NCI-H774 (cell line): Measurements from ENCODE around the gene GNB5.
"Not testable (repeated sequence)": the region's sequence is repeated elsewhere in the genome, so short reads cannot be mapped to it uniquely, and the experiment has no call there.

Experiments
- DNase-seq: peaks from one replicate; lab custom pipeline; 2025; lab: John Stamatoyannopoulos, UW

Gene GNB5

DNA sequence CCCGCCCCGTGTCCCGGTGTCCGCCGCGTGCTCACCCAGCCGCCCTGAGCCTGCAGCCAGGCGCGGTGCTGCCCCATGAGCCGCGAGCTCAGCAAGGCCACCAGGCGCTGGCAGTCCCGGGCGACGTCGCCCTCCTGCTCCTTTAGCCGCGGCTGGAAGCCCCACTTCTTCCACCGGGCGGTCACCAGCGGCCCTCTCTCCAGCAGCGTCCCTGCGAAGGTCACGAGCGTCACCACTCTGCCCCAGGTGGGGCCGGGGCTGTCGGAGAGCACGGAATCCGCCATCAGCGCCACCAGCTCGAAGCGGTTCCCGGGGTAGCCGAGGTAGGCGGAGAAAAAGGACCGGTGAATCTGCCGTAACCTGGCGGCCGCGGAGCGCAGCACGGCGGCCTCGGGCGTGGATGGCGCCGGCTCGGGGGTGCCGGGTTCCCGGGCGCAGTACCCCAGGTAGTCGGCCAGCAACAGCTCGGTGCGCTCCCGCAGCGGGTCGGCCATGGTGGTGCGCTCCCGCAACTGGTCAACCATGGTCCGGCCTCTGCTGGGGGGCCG lies 78.9 kb downstream of the GNB5 start:
- no peak for DNase-seq

DNA sequence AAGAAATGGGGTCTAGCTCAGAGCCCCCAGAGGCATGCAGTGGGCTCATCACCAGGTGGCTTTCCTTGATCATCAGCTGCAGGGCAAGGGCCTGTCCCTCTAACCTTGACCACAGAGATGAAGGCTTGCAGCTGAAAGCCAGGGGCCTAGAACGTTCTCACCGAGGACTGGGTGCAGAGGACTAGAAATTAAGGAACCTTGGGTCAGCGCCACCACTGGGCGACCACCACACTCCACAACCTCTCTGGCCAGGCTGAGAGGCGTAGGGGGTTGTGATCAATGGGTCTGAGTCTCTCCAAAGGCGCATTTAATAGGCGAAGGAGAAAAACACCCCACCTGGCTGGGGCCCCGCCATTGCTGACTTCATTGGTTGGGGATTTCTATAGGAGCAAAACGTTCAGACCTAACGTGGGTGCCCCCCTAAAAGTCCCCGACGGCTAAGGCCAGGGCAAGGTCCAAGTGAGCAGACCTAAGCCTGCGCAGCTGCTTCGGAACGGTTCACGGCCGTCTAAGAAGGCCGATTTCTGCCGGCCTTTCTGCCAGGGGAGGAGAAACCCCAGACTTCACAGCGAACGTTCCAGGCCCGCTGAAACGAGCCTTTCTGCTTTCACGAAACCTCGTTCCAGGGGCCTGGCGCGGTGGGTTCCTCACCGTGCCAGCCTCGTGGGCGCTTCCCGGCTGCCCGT lies 79.5 kb downstream of the GNB5 start:
- no peak for DNase-seq

GRCh38 chr15:52109559-52110451 lies 81.4 kb downstream of the GNB5 start:
- no peak for DNase-seq

DNA sequence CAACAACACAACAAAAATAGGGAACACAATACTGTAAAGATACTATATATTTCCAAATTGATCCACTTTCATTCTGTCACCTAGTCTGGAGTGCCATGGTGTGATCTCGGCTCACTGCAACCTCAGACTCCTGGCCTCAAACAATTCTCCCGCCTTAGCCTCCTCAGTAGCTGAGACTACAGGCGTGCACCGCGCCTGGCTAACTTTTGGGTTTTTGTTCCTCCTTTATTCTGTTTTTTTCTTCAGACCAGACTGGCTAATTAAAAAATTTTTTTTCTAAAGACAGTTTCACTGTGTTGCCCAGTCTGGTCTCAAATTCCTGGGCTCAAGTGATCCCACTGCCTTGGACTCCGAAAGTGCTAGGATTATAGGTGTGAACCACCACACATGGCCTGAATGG lies 84.0 kb downstream of the GNB5 start:
- DNase-seq: no peak

DNA sequence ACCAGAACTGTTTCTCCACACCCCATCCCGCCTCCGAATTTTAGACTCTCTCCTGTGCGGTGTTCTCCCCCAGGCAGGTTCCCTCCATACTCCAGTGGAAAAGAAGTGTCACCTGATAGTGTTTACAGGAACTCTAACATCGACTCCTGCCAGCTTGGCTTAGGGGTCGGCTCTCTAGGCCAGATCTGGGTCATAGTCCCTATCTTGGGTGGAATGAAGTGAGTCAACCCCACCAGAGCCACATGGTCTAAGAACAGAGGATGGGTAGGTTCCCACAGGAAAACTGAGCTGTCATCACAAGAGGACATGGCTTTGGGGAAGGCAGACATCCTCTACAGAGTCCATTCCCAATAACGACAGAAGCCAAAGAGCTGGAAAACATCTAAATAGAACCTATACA lies 84.6 kb downstream of the GNB5 start:
- no peak for DNase-seq

DNA sequence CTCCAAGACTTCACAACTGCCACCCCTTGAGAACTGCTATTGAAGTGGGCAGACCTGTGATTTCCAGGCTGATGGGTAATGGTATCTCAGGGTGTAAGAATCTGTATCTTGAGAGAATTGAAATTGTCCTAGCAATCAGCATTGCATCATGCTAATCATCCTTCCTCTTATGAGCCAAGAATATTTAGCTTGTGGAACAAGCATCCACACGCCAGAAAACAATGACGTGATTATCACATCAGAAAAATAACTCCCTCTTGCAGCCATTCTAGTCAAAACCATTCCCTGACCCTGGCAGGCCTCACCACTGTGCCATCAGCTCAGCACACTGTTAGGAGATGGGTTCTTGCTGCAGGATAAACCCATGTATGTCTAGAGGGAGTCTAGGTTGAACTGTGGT lies 85.3 kb downstream of the GNB5 start:
- no peak for DNase-seq

GRCh38 chr15:52104532-52105004 lies 86.6 kb downstream of the GNB5 start:
- DNase-seq: no peak

DNA sequence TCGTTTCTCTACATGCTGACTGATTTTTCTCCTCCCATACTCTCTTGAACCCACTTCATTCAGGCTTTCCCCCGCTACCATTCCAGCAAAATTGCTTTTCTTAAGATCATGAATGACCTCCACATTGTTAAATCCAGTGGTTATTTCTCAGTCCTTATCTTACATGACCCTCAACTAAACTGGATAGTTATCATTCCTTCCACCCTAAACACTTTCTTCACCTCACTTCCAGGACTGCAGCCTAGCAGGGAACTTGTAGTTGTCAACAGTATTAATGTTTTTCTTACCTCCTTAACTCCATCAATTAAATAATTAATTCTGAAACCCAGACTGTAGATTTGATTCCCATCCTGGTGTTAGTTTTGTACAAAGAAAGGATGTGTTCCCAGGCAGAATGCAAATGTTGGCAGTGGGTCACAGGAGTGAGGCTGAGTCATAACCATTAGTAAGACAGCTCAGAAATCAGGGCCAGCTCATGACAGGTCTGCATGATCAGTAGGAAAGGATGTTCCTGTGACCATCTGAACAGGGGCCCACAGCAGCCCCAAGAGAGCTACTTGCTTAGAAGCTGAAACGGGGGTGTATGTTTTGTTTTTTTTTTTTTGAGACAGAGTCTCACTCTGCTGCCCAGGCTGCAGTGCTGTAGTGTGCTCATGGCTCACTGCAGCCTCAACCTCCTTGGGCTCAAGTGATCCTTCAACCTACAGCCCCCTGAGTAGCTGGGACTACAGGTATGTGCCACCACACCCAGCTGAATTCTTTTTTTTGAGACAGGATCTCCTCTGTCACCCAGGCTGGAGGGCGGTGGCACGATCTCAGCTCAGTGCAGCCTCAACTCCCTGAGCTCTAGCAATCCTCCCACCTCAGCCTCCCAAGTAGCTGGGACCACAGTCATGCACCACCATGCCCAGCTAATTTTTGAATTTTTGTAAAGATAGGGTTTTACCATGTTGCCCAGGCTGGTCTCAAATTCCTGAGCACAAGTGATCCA lies 87.7 kb downstream of the GNB5 start:
- DNase-seq: no peak

DNA sequence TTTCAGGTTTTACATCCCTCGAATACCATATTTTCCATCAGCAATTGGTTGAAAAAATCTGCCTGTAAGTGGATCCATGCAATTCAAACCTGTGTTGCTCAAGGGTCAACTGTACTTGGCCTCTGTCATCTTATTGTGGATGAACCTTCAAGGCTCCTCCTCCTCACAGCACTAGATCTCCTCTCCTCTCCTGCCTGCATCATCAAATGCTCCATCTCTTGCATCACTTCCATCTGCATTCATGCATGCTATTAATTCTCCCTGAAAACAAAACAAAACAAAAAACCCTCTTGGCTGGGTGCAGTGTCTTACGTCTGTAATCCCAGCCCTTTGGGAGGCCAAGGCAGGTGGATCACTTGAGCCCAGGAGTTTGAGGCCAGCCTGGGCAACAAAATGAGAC lies 88.7 kb downstream of the GNB5 start:
- DNase-seq: no peak

- DNase-seq: no peak
These were observed 89.5 kb downstream of the GNB5 start for GRCh38 chr15:52101542-52102323.

GRCh38 chr15:52100807-52101442 lies 90.3 kb downstream of the GNB5 start:
- DNase-seq: no peak

- DNase-seq: no peak
These were observed 91.4 kb downstream of the GNB5 start for GRCh38 chr15:52099651-52100272.

GRCh38 chr15:52098323-52098722 lies 92.9 kb downstream of the GNB5 start:
- DNase-seq: no peak

DNA sequence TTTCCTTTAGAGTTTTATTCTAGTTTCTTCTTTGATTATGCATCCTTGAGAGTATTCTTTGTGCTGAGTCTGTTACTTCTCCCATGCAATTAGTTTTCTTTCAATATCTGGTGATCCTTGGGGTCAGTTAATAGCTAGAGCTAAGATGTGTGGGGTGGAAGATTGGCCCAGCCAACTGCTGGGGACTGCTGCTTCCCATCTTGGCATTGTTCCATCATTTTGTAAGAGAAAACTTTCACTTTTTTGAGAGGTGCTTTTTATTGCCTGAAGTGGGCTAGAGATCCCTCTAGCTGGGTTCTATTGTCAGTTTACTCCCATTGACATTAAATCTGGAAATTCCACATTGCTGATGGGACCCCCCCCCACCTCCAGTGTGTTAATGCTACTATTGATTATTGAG lies 94.0 kb downstream of the GNB5 start:
- no peak for DNase-seq

GRCh38 chr15:52096536-52096935 lies 94.7 kb downstream of the GNB5 start:
- DNase-seq: not testable (repeated sequence)

- no peak for DNase-seq
These were observed 95.5 kb downstream of the GNB5 start for GRCh38 chr15:52095597-52096262.

GRCh38 chr15:52094811-52095584 lies 96.2 kb downstream of the GNB5 start:
- no peak for DNase-seq
